GM18505 (cell line): ENCODE measurements around the gene CSMD2.

Experiments used
- ATAC-seq: cut with Tn5 transposase; IDR thresholded peaks from one replicate; pipeline ENCODE4 v1.9.1; 2021; ENCODE audit not compliant: unreplicated experiment
- POLR2A ChIP-seq: IDR thresholded peaks from 4 replicates; pipeline ENCODE4 v1.6.1; 2011; ENCODE audit warnings: borderline replicate concordance; ENCODE audit not compliant: insufficient read depth, insufficient read length; ENCODE audit errors: extremely low read depth

CSMD2 gene

GRCh38 chr1:33725037-33725436, 440.0 kb downstream of the CSMD2 start:
- no peak for TF ChIP-seq POLR2A
- no peak for ATAC-seq

DNA sequence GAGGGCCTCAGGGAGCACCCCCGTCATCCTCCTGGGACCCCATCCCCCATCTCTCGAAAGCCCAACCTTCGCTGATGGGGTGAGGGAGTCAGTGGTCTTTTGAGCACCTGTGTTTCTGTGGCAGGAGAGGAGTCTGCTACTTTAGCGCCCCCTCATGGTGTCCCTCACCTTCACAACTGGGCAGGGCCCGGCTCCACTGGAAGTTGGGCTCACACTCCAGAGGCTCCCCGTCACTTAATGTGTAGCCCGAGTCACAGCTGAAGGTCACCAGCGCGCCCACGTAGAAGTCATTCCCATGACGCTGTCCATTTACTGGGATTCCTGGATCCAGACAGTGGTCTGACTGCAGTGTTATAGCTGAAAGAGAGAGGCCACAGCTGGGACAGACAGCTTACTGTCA, 440.7 kb downstream of the CSMD2 start:
- ATAC-seq = no peak
- TF ChIP-seq POLR2A = no peak

DNA sequence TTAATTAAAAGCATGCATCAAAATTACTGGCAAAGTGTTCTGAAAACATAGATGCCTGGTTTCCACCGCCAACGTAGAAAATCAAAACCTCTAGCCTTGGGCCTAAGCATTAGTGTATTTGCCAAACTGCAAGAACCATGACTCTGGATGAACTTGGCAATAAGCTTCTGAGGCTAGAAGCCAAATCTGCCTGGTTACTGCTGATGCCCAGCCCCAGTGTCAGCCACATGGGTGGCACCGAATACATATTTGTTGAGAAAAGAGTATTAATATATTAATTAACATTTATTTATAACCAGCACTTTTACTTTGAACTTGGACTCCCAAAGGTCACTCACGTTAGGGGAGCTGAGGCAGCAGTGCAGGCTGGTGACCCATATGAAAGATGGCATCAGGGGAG, 441.8 kb downstream of the CSMD2 start:
- ATAC-seq = no peak
- TF ChIP-seq POLR2A = no peak

DNA sequence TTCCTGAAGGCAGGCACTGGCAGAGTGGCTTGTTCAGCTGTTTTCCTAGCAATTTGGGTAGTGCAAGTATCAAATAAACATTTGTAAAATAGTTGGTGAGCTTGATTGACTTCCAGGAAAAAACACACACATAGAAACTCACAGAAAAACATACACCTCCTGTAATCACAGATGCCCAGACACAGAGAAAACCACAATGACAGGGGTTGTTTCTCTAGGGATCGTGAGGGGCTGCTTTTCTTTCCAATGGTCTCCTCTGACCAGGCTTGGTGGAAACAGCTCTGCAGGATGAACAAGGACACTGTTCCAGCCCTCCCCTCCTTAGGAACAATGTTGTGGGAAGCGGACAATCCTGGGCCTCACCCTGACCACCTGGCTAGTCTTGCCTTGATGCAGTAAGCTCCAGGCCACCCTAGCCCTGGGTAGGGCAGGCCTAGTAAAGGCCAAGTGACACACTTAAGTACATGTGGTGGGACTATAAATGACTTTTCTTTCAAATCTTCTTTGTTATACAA, 443.7 kb downstream of the CSMD2 start:
- TF ChIP-seq POLR2A = no peak
- ATAC-seq = no peak

DNA sequence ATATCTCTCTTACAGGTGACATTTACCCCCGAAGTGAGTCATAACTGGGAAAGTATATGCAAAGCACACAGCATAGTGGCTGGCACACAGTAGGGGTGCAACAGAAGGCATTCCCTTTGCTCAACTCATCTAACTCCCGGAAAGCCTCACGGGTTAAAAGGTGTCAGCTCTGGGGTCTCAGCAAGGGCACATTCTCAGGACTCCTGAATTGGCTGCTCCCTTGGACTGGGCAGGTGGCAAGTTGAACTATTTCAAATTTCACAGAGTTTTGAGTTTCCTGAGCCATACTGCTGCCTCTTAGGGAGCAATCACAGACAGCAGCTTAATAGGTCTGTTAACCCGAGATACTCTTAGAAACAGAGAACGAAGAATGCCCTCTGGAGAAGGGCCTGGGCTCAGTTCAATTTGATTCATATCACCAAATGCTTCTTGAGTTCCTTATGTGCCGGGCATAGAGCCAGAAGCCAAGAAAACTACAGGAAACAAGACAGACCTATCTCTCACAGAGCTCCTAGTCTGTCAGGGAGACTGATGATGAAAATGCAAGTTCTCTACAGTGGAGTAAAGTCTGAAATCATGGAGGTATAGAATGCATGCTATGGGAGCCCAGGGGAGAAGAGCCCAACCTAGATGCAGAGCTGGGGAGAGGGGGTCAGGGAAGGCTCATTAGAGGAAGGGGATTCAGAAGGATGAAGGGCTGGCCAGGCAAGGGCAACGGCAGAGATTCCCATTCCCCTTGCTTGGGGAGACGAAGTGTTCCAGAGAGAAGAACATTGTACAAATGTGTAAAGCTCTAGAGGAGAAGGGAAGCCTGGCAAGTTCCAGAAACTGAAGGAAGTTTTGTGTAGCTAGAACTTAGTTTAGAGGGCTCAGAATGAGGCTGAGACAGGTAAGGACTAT, 445.0 kb downstream of the CSMD2 start:
- no peak for TF ChIP-seq POLR2A
- no peak for ATAC-seq

GRCh38 chr1:33719326-33719725, 445.7 kb downstream of the CSMD2 start:
- no peak for ATAC-seq
- no peak for TF ChIP-seq POLR2A

GRCh38 chr1:33718186-33718585, 446.8 kb downstream of the CSMD2 start:
- no peak for ATAC-seq
- TF ChIP-seq POLR2A = no peak

DNA sequence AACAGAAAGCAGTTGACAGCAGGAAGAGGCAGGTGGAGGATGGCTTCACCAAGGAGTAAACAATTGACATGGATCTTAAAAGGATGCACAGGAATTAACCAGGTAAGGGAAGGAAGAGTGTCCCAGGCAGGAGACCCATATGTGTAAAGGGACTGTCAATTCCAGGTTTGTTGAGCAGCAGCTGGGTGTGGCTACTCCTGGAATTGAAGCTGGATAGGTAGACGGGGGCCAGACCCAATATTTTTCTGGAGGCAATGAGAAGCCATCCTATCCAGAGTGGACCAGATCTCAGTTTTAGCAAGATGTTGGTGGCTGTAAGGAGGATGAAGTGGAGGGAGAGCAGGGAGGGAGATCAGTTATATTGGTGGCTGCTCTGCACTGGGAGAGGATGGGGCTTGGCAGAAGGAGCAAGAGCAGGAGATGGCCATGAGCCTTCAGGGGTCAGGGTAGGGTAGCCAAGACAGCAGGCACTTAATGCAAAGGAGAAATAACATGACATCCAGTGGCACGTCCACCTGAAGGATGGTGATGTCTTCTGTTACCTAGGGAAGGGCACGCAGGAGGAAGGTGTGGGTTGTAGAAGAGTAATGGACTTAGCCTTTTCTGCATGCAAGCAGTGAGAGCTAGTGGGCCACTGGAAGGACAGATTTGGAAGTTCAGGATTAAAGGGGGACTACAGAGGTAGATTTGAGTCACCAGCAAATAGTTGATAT, 447.9 kb downstream of the CSMD2 start:
- no peak for ATAC-seq
- no peak for TF ChIP-seq POLR2A

DNA sequence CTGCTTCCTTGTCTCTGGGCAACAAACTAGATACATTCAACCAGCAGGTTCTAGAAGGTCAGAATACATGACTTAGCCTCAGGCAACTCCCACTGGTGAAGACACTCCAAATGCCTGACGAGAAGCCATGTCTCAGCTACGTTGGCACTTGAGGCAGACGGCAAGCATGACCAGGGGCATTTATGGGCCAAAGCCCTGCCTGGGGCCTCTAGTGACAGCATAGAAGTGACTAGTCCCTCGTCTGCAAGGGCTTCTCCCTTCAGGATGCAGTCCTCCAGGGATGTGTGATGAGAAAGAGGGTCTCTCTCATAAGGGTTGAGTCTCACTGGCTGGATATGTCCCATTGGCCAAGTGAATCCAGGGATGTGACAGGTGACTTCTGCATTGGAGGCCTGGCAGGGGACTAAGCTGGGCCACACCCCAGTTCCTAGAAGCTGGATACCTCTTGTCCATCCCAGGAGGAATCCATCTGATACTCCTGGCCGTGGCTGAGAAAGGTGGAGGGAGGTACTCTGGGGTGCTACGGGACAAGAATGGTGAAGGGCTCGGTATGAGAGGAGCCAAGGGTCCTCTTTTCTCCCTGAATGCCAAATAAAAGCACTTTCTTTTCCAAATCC, 449.7 kb downstream of the CSMD2 start:
- no peak for TF ChIP-seq POLR2A
- no peak for ATAC-seq

GRCh38 chr1:33714421-33714820, 450.6 kb downstream of the CSMD2 start:
- ATAC-seq = no peak
- no peak for TF ChIP-seq POLR2A

- no peak for TF ChIP-seq POLR2A
- ATAC-seq = no peak
These were observed 451.8 kb downstream of the CSMD2 start for GRCh38 chr1:33713058-33713877.

DNA sequence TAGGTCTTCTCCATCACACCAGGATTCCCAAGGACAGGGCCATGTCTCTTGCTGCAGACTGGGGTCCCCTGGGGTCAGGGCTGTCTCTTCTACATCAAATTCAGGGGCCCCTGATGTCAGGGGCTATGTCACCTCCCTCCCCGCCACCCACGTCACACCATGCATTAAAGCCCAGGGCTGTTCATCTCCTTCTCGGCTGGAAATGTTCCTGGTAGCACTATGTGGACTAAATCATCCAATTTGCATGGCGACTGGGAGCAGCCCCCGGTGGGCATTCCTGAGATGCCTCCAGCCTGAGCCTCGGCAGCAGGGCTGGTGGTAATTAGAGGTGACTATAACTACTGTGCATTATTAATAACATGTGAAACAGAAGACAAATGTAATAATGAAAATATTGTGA, 452.8 kb downstream of the CSMD2 start:
- TF ChIP-seq POLR2A = no peak
- ATAC-seq = no peak

GRCh38 chr1:33711511-33711910, 453.5 kb downstream of the CSMD2 start:
- no peak for ATAC-seq
- no peak for TF ChIP-seq POLR2A
